K562 (cell line): ENCODE data around the gene PRKAR2B. TPM values are rescaled to one million over a fixed set of nuclear protein-coding genes. Genes with fewer than 3 reads are reported as not detected.
A peak's percentile ranks its signal among the peaks of the same experiment; 100 is the strongest.

Experiments used
- BRF1 ChIP-seq: IDR thresholded peaks from 3 replicates; pipeline ENCODE4 v1.6.1; 2011; ENCODE audit warnings: borderline replicate concordance, mild to moderate bottlenecking; ENCODE audit not compliant: insufficient read length; ENCODE audit errors: extremely low read depth
- DACH1 ChIP-seq: fragments of 450-650 bp; IDR thresholded peaks from 2 replicates; pipeline ENCODE4 v1.6.1; 2018; ENCODE audit not compliant: partially characterized antibody
- DIDO1 ChIP-seq: fragments of 450-650 bp; IDR thresholded peaks from 2 replicates; pipeline ENCODE4 v1.6.1; 2016; ENCODE audit warnings: low read depth, missing biosample characterization, missing genetic modification characterization
- RB1 ChIP-seq: fragments of 450-650 bp; IDR thresholded peaks from 2 replicates; pipeline ENCODE4 v1.6.1; 2017; ENCODE audit warnings: low read depth, mild to moderate bottlenecking
- ZNF3 ChIP-seq: fragments of 250-450 bp; sonication (Bioruptor Pico); IDR thresholded peaks from 2 replicates; pipeline ENCODE4 v1.5.0; 2021; ENCODE audit warnings: mild to moderate bottlenecking, moderate library complexity
- ZNF561 ChIP-seq: fragments of 450-650 bp; formaldehyde crosslinking; conservative IDR thresholded peaks from 2 replicates; pipeline ENCODE4 v1.4.0; 2020; ENCODE audit warnings: mild to moderate bottlenecking, moderate library complexity
- ZNF76 ChIP-seq: fragments of 250-450 bp; sonication (Bioruptor Pico); IDR thresholded peaks from 2 replicates; pipeline ENCODE4 v1.4.0; 2020; ENCODE audit warnings: mild to moderate bottlenecking, moderate library complexity, borderline replicate concordance
- polyA plus RNA-seq, 8 experiments: library from polyadenylated mRNA; depleted of rRNA in 4 of 8; stranded (reverse) in 5 of 8; unstranded in 3 of 8; fragments of >200 nt; fragmentation: Nextera tagmentation in 2 of 8; fragmentation: Illumina TruSeq in 1 of 8; extraction: Ambion mirVana in 2 of 8; extraction: Trizol in 1 of 8; gene quantifications; 2 replicates each; pipeline versions ENCODE4 v1.2.1 to v1.2.3, GENCODE V29; 2011 to 2014; ENCODE audit warnings: inconsistent platforms in 1 of 8, missing spikeins in 1 of 8
- total RNA-seq, 7 experiments: library from RNA; depleted of rRNA in 6 of 7; stranded (reverse); fragments of >200 nt in 6 of 7; fragmentation: Illumina TruSeq in 2 of 7; extraction: Trizol in 2 of 7; gene quantifications; 2 replicates each; pipeline versions ENCODE4 v1.2.1 to v1.2.3, GENCODE V29; 2011 to 2021; ENCODE audit warnings: low replicate concordance in 1 of 7
- TF ChIP-seq, protein P1 (sequence below): sonication (generic); formaldehyde crosslinking; IDR thresholded peaks from 2 replicates; pipeline ENCODE4 v1.8.0; 2022; ENCODE audit warnings: missing genetic modification reagents, mild to moderate bottlenecking, borderline replicate concordance
- TF ChIP-seq, protein P2 (sequence below): fragments of 250-450 bp; sonication (Bioruptor Pico); IDR thresholded peaks from 2 replicates; pipeline ENCODE4 v1.4.0; 2020; ENCODE audit warnings: mild to moderate bottlenecking, moderate library complexity
- TF ChIP-seq, protein P3 (sequence below): fragments of 250-450 bp; sonication (Bioruptor Pico); IDR thresholded peaks from 2 replicates; pipeline ENCODE4 v1.4.0; 2020; ENCODE audit warnings: mild to moderate bottlenecking, moderate library complexity, borderline replicate concordance

Gene PRKAR2B
- total and polyA plus RNA-seq, 9 of the 15 experiments (the other 6 are each of a cell fraction or from before 2014, with no cell fraction given), result 59.0 to 173 (median 129) TPM

DNA sequence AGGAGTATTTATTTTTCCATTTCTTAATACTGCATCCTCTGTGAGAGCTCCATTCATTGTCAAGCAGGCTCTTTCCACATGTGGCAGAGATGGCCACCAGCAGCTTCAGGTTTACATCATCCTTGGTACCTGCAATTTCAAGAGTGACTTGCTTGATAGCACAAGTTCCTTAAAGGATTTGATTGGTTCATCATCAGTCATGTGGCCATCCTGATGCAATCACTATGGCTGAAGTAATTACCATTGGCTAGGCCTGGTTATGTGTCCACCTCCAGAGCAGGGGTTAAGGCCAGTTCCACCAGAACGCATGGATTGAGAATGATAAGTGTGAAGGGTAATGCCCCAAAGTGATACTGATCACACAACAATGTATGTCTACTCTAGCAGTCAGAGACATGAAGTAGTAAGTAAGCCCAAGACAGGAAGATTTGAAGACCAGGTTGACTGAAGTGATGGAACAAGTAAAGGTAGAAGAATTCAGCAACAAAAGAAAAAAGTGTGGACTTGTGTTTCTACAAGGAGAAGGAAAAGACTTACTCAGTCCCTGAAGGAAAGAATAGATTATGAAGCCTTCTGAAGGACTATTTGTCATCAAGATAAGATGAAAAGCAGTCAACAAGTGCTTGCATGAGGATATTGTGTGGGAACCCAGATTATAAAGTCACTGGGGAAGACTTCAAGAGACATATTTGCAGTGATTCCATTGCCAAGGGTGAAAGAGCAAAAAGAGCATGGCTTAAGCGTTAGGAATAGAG is 26.4 kb upstream of the PRKAR2B start (continued):
- TF ChIP-seq, protein P1, sequence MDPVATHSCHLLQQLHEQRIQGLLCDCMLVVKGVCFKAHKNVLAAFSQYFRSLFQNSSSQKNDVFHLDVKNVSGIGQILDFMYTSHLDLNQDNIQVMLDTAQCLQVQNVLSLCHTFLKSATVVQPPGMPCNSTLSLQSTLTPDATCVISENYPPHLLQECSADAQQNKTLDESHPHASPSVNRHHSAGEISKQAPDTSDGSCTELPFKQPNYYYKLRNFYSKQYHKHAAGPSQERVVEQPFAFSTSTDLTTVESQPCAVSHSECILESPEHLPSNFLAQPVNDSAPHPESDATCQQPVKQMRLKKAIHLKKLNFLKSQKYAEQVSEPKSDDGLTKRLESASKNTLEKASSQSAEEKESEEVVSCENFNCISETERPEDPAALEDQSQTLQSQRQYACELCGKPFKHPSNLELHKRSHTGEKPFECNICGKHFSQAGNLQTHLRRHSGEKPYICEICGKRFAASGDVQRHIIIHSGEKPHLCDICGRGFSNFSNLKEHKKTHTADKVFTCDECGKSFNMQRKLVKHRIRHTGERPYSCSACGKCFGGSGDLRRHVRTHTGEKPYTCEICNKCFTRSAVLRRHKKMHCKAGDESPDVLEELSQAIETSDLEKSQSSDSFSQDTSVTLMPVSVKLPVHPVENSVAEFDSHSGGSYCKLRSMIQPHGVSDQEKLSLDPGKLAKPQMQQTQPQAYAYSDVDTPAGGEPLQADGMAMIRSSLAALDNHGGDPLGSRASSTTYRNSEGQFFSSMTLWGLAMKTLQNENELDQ (CRISPR knock-in tag), result no peak
- no peak for TF ChIP-seq ZNF561
- no peak for TF ChIP-seq RB1
- TF ChIP-seq DIDO1 (tag), result peak; percentile 37; the same call in 1 of the 2 replicates
- TF ChIP-seq, protein P2, sequence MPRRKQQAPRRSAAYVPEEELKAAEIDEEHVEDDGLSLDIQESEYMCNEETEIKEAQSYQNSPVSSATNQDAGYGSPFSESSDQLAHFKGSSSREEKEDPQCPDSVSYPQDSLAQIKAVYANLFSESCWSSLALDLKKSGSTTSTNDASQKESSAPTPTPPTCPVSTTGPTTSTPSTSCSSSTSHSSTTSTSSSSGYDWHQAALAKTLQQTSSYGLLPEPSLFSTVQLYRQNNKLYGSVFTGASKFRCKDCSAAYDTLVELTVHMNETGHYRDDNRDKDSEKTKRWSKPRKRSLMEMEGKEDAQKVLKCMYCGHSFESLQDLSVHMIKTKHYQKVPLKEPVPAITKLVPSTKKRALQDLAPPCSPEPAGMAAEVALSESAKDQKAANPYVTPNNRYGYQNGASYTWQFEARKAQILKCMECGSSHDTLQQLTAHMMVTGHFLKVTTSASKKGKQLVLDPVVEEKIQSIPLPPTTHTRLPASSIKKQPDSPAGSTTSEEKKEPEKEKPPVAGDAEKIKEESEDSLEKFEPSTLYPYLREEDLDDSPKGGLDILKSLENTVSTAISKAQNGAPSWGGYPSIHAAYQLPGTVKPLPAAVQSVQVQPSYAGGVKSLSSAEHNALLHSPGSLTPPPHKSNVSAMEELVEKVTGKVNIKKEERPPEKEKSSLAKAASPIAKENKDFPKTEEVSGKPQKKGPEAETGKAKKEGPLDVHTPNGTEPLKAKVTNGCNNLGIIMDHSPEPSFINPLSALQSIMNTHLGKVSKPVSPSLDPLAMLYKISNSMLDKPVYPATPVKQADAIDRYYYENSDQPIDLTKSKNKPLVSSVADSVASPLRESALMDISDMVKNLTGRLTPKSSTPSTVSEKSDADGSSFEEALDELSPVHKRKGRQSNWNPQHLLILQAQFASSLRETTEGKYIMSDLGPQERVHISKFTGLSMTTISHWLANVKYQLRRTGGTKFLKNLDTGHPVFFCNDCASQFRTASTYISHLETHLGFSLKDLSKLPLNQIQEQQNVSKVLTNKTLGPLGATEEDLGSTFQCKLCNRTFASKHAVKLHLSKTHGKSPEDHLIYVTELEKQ, result 0 out of 2 replicates have a peak, but pooled peaks have one; percentile 4
- TF ChIP-seq ZNF76 (CRISPR knock-in tag), result 0 out of 2 replicates have a peak, but pooled peaks have one; percentile 36
- TF ChIP-seq, protein P3, sequence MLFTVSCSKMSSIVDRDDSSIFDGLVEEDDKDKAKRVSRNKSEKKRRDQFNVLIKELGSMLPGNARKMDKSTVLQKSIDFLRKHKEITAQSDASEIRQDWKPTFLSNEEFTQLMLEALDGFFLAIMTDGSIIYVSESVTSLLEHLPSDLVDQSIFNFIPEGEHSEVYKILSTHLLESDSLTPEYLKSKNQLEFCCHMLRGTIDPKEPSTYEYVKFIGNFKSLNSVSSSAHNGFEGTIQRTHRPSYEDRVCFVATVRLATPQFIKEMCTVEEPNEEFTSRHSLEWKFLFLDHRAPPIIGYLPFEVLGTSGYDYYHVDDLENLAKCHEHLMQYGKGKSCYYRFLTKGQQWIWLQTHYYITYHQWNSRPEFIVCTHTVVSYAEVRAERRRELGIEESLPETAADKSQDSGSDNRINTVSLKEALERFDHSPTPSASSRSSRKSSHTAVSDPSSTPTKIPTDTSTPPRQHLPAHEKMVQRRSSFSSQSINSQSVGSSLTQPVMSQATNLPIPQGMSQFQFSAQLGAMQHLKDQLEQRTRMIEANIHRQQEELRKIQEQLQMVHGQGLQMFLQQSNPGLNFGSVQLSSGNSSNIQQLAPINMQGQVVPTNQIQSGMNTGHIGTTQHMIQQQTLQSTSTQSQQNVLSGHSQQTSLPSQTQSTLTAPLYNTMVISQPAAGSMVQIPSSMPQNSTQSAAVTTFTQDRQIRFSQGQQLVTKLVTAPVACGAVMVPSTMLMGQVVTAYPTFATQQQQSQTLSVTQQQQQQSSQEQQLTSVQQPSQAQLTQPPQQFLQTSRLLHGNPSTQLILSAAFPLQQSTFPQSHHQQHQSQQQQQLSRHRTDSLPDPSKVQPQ, result no peak
- no peak for TF ChIP-seq DACH1
- TF ChIP-seq BRF1, result no peak
- peak; percentile 73; the same call in 1 of the 2 replicates for TF ChIP-seq ZNF3 (CRISPR knock-in tag)
